ENCODE measurements around the gene UTRN.

UTRN gene

DNA sequence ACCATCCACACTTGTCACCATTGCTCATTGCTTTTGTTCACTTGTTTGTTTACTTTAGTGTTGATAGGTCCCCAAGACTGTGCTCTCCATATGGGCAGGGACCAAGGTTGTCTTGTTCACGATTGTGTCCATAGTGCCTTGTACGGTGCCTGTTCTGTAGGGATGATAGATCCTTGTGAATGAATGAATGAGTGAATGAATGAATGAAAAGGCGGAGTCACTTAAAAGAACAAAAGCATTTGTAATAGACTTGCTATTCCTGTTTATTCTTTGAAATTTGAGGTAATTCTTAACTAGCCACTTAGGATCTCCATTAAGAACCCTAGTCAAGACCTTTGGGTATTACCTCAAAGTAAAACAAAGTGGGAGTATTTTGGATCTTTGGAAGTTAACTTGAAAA lies 47.0 kb downstream of the UTRN start:
- no peak for DNase-seq (ENCODE audit: low spot score)
- in situ Hi-C loops (cut with MboI; ENCODE audit: low pct_unique_long_range_greater_than_20kb, low sequenced_read_pairs, unreplicated experiment), result no loop called here
- TF ChIP-seq CTCF (IDR thresholded peaks at IDR 0.05; ENCODE audit: extremely low read depth, insufficient read depth, missing control alignments), result no peak

GRCh38 chr6:144334150-144334708 lies 49.1 kb downstream of the UTRN start:
- in situ Hi-C loops (cut with MboI; ENCODE audit: low pct_unique_long_range_greater_than_20kb, low sequenced_read_pairs, unreplicated experiment), result no loop called here
- TF ChIP-seq CTCF (IDR thresholded peaks at IDR 0.05; ENCODE audit: extremely low read depth, insufficient read depth, missing control alignments), result peak; percentile 14
- peak; percentile 40 for DNase-seq (ENCODE audit: low spot score)
